CD4-positive, alpha-beta T cell treated with Interleukin-17A for 1 hour (primary cell): ENCODE measurements around the gene CAMK2B.

Experiments used
- DNase-seq: peaks from one replicate; pipeline ENCODE4 v3.0.0-alpha.2; 2020

Gene CAMK2B

GRCh38 chr7:44247868-44248651 lies 77.3 kb downstream of the CAMK2B start:
- no peak for DNase-seq

DNA sequence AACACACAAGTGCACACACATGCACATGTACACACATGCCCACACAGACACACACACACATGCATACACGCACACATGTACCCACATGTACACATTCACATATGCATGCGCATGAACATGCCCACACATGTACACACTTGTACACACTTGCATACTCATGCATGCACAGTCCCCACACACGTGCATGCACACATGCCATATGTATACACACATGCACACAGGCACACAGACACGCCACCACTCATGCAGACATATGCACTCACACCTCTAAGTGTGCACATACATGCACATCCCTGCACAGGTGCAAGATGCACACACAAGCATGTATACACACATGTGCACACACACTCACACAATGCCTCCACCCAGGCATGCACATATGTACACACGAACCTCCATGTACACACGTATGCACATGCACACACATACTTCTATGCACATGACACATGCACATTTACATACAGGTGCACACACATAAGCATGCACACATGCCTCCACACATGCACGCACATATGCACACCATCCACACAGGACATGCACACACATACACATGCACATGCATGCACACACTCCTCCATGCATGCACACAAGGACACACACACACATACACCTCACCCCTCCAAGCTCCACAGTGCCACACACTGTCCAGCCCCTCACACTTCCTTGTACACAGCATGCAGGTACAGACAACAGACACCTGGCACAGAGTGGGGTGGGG lies 78.8 kb downstream of the CAMK2B start:
- no peak for DNase-seq

- no peak for DNase-seq
These were observed 81.1 kb downstream of the CAMK2B start for GRCh38 chr7:44244282-44244681.

GRCh38 chr7:44242091-44242490 lies 83.3 kb downstream of the CAMK2B start:
- DNase-seq: no peak

- DNase-seq: peak; percentile 65
These were observed 84.3 kb downstream of the CAMK2B start for GRCh38 chr7:44240983-44241510.

DNA sequence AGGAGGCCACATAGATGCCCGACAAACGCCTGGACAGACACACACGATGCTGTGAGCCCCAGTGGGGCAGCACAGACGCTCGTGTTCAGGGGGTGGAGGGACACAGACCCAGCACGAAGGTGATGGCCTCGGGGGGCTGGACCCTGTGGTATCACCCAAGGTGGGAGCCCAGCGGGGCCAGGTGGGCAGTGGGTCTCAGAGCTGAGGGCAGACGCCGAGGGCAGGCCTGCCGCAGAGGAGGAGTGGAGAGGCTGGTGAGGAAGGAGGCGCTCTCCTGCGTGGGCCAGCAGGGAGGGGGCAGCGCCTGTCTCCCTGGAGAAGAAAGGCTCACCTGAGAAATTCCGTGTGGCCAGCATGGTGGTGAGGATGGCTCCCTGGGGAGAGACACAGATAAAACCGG lies 85.0 kb downstream of the CAMK2B start:
- no peak for DNase-seq

- DNase-seq: no peak
These were observed 86.0 kb downstream of the CAMK2B start for GRCh38 chr7:44239361-44239760.

DNA sequence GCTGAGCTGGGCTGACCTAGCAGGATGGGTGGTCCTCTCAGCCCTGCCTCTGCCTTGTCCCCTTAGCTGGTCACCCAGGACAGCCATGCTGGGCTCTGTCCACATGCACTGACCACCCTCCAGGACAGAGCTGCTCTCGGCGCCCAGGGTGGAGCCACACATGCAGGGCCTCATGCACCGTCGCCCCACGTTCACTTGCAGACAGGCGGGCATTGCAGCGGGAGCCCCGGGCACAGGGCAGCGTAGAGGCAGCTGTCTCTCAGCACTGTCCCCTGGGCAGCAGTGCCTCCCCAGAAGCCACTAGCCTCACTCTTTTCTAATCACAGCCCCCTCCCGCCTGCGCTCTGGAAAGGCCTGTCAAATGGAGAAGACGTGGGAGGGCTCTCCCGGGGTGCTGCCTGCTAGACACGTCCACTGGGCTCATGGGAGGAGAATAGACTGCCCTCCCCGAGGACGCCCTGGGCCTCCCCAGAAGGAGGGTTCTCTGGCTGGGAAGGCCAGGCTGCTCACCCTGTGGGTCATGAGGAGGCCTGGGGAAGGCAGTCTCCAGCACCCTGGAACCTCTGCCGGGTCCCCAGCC lies 87.2 kb downstream of the CAMK2B start:
- no peak for DNase-seq

DNA sequence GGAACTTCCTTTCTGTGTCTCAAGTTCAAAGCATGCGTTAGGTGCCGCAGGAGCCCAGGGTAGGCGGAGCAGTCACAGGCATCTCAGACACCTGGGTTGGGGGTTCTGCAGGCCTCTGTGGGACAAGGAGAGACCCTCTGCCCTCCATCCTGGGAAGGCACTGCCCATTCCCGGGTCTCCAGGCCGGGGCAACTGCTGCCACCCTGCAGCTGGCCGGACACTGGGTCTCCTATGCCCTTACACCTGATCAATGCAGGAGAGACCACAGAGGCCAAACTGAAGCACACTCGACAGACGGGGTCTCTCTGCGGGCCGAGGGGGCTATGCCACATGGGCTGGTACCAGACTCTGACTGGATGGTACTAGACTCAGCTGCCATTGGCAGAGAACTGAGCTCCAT lies 87.7 kb downstream of the CAMK2B start:
- no peak for DNase-seq

- no peak for DNase-seq
These were observed 89.1 kb downstream of the CAMK2B start for GRCh38 chr7:44236333-44236728.

- DNase-seq: no peak
These were observed 89.6 kb downstream of the CAMK2B start for GRCh38 chr7:44235582-44236332.

DNA sequence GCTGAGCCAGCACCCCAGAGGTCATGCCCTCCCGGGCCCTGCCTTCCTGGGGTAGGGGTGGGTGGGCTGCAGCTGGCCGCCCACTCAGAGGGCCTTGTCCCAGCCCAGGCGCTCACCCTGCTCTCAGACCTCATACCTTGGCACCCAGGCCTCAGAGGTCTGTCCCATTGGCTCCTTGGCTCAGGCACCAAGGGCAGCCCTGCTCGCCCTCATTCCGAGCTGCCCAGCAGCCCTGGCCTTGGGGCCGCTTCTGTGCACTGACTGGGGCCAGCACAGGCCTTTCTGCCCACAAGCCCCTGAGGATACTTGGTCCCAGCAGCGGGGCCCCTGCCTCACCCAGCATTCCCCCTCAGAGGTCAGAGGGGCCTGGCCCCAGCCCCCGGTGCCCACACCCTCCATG lies 90.3 kb downstream of the CAMK2B start:
- no peak for DNase-seq

GRCh38 chr7:44232901-44233715 lies 92.3 kb downstream of the CAMK2B start:
- DNase-seq: no peak

GRCh38 chr7:44232396-44232795 lies 93.0 kb downstream of the CAMK2B start:
- no peak for DNase-seq

- DNase-seq: no peak
These were observed 94.3 kb downstream of the CAMK2B start for GRCh38 chr7:44231088-44231487.

DNA sequence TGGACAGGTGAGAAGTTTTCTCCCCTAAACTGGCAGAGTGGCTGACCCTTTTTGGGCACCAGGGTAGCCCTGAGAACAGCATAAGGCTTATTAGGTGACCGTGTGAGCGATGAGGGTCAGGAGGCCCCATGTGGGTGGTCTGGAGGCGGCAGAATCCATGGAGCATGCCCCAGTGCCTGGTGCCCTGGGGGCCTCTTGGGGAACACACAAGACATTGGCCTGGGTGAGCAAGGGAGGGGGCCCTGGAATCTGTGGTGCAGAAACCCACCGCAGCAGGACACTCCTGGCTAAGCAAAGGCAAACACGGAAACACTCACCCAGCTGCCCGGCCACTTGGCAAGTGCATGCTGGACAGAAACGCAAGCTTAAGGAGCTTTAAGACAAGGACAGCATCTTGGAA lies 95.1 kb downstream of the CAMK2B start:
- DNase-seq: no peak

DNA sequence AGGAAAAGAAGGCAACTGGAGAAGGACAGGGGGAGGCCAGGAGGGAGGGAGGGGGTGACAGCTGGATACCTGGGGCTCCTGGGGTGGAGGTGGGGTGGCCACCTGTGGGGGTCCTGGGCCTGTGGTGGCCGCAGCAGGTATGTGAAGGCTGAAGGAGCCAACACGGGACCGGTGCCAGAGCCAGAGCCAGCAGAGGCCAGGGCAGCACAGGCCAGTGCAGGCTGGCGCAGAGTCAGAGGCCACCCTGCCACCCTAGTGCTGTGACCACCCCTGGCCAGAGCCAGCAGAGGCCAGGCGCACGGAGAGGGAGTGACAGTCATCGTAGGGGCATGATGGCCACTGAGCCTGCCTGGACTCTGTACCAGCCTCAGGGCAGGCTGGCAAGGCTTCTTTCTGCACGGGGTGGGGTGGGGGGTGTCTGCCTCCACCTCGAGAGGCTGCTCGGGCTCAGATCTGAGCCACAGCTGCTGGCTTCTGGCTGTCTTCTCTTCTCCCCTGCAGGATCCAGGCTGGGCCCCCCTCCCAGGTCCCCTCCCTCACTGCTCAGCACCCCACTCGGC lies 95.8 kb downstream of the CAMK2B start:
- no peak for DNase-seq

- DNase-seq: no peak
These were observed 96.6 kb downstream of the CAMK2B start for GRCh38 chr7:44228571-44229350.

GRCh38 chr7:44227911-44228310 lies 97.5 kb downstream of the CAMK2B start:
- DNase-seq: no peak

- no peak for DNase-seq
These were observed 99.0 kb downstream of the CAMK2B start for GRCh38 chr7:44226396-44226753.
